GM18520 (cell line): ENCODE data around the gene CDH4.

ENCODE experiments used
- ATAC-seq: cut with Tn5 transposase; IDR thresholded peaks from one replicate; pipeline ENCODE4 v1.9.1; 2021; ENCODE audit not compliant: unreplicated experiment

The CDH4 gene

DNA sequence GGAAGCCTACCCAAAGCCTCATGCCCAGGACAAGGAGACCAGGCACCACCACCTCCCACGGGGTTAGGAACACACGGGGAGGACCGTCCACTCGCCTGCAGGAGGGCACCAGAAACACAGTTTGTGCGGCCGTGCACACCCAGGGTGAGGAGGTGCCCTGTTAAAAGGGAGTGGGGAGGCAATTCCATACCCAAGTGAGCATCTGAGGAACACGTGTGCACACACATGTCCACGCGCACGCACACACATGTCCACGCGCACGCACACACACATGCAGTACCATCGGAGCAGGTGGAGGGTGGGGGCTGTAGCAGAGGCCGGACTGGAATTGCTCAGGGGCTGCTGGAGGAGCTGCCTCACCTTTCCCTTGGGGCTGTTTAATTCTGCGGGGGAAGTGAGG is 554.3 kb downstream of the CDH4 start:
- no peak for ATAC-seq

DNA sequence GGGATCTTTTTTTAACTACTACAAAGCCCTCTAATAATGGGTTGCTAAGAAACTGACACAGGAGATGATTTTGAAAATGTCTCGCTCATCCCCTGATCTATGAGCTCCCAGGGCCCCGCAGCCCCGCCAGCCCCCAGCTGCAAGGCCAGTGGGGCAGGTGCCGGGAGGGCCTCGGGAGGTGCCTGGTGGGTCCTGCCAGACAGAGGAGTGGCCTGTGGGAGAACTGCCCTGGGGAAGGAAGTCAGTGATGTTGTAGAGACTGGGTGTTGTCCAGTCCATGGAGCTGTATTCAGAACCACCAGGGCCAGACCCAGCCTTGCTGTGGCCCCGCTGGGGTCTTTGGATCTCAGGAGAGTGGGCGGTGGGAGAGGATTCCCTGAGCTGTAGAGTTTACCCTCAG is 554.9 kb downstream of the CDH4 start:
- ATAC-seq: no peak

- ATAC-seq: no peak
Measured at GRCh38 chr20:61807471-61808160, 555.6 kb downstream of the CDH4 start.

DNA sequence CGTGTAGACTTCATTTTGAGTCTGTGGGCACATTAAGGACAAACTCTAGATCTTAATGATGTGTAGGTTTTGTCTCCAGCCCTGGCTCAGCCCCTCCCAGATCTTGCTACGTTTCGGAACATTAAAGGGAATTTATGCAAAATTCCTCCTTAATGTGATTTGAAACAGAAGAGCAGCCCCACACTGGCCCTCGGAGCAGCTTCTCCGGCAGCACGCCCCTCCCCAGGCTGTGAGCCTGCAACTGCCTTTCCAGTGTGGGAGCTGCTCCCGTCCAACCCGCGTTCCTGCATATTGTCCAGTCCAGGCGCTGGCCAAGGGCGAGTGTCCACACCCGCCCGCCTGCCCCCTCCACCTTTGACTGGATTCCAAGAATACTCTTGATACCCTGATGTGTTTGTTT is 556.4 kb downstream of the CDH4 start:
- no peak for ATAC-seq

GRCh38 chr20:61809006-61809770 is 557.1 kb downstream of the CDH4 start:
- no peak for ATAC-seq

DNA sequence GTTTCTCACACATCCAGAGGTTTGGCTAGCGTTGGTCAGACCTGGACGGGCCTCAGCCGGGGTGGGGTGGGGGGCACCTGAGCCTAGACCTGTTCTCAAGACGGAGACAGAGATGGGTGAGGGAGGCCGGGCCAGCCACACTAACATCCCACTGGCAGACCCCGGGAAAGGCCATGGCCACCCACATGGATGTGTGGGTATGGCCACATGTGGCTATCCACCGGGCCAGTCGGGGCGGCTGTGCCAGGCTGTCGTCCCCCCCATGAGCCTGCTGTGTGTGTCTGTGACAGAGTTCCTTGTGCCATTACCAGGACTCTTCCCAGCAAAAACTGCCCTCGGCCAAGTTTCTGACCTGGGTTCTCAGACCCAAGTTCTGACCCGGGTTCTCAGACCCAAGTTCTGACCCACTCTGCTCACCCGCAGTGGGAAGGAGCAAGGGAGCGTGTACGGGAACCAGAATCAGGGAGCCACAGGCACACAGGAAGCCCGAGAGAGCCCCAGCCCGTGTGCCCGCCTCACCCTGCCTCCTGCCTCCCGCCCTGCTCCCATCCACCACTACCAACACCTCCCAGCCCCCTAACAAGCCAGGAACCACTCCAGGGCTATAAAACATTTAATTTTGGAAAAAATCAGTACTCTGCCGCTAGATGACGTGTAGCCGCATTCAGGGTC is 558.1 kb downstream of the CDH4 start:
- ATAC-seq: no peak

DNA sequence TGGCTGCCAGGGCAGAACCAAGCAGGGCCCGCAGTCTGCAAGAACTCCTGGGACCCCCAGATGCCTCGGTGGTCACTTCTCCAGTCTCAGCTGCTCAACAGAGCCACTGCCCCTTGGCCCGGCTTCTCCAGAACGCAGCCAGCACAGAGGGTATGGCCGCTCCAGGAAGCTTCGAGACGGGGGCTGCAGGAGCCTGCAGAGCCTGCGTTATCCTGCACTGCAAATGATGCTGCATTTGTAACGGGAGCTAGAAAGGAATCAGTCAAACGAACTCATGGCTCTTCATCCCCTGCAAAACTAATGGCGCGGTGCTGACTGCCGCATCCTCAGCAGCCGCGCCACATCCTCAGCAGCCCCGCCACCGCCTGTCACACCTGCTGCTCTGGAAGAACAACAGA is 558.7 kb downstream of the CDH4 start:
- ATAC-seq: no peak

- no peak for ATAC-seq
Measured at GRCh38 chr20:61811166-61811565, 559.1 kb downstream of the CDH4 start.

- ATAC-seq: no peak
Measured at GRCh38 chr20:61812121-61812844, 560.2 kb downstream of the CDH4 start.

GRCh38 chr20:61812845-61813485 is 560.9 kb downstream of the CDH4 start:
- ATAC-seq: no peak

- no peak for ATAC-seq
Measured at GRCh38 chr20:61813791-61814190, 561.7 kb downstream of the CDH4 start.

DNA sequence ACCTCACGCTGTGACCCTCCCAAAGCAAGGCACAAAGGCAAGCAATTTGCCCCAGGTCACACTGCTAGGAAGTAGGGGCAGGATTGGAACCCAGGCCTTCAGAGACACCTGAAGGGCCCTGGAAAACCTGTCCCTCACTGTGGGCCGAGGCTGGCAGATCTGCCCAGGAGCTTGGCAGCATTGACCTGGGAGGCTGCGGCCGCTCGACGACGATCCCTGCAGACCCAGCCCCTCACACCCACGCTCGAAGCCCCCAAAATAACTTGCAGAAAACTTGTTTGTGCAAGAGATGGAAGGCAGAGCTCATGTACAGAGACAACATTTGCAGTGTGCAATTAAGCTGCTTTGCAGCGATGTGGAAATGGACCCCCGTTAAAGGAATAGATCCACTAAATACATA is 562.2 kb downstream of the CDH4 start:
- no peak for ATAC-seq

DNA sequence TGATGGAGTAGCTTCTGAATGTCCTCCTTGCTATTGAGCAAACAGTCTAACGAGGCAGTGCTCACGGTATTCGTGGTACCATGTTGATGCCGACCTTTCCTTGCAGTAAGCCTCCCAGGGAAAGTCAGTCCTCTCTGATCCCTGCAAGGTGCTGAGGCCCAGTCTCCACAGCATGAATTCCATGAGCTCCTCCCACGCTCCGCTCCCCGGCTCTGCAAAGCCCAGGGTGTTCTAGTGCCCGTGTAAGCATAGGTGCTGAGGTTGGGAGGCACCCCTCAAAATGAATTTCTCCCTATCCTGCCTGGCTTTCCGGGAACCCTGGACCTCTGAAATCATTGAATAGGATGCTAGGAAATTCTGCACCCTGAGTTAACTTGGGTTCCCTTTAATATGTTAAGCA is 562.7 kb downstream of the CDH4 start:
- no peak for ATAC-seq

- no peak for ATAC-seq
Measured at GRCh38 chr20:61815176-61815575, 563.1 kb downstream of the CDH4 start.

- ATAC-seq: no peak
Measured at GRCh38 chr20:61815678-61816077, 563.6 kb downstream of the CDH4 start.

DNA sequence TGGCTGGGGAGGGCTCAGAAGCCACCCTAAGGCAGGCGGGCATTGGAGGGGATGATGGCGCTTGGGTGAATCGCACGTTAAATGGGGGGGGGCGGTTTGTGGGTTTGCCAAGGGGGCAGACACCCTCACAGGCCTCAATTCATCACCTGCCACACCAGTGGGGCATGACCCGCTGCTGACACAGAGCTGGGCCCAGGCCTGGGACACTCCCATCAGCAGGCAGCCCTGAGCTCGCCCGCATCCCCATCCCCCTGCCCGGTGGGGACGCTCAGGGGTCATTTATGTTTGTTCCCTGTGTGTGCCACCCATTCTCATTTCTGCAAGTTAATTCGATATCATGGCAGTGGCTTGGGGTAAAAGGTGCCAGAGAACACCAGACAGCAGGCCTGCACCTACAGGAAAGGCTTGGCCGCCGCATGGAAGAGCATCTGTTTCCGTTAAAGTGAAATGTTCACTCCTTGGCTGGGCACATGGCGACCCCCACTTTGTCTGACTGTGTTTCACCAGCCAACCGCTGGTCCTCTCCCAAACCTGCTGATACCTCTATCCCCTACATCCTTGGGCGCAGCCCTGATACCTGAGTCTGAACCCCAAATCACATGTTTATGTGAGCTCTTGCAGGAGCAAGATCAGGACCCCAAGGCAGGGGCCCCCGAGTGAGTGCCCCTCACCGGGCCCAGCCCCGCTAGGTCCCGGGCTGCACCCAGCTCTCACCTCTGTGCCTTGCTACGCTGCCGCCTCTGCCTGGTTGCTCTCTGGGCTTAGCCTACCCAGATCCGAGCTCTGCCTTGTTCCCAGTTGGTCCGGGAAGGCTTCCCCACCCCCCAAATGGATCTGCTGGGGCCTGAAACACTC is 564.8 kb downstream of the CDH4 start:
- ATAC-seq: no peak

DNA sequence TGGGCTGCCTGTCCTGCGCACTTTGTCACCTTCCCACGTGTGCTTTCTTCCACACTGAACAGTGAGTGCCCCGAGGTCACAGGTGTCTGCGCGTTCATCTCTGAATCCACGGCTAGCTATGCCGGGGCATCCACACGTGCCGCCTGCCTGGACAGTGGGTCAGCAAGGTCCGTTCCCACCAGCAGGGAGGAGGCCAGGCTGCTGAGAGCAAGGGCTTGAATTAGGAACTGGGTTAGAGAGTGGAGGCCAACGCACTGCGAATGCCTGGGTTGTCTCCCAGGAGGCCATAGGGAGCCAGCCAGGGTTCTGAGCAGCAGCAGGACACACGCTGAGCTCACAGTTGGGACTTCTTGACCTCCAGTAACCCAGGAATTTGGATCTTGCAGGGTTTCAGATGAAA is 565.5 kb downstream of the CDH4 start:
- ATAC-seq: no peak

DNA sequence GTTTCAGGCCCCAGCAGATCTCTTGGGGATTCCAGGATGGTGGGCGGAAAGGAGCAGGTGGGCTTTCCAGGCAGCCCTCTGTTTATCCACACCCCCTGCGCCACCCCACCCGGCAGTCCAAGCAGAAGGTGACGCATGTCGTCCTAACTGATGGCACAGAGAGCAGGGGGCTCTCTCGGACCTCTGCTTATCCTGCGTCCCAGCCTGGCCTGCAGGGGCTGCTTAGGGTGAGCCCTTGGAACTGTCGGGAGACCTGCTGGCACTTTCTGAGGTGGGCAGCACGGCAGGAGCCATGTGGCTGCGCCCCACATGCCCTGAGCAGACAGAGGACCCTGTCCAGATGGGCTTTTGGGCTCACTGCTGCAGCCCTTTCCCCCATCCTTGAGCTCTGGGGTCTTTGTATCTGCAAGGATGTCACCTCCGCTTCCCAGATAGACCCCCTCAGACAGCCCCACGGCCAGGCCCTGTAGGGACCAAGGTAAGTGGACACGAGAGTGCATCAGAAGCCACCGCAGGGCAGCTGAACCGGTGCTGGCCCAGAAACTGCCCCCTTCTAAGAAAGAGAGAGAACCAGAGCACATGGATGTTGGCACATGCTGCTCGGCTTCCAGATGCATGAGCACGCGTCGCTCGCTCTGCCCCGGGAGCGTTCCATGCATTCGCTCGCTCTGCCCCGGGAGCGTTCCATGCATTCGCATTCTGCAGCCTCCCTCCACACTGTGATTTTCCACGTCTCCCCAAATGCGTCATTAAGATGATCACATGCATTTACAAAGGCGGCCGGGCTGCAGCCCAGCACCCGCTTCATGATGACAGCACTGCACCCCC is 566.9 kb downstream of the CDH4 start:
- ATAC-seq: no peak

DNA sequence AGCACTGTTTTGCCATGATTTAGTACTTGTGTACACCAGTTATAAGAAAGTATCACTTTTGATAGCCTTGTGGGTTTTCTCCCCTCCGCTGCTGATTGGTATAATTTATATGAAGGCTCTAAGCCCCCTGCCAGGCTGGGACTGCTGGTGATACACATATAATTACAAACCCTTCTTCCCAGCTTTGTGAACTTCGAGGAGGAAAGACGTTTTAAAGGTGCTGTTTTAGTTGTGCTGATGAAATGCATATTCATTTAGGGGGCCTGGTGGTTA is 567.4 kb downstream of the CDH4 start:
- no peak for ATAC-seq
